ENCODE results near the gene IL4I1. TPM values are rescaled to one million over a fixed set of nuclear protein-coding genes. Genes with fewer than 3 reads are reported as not detected.

The IL4I1 gene
- total and polyA plus RNA-seq, 2 experiments from 2014 or later: not detected

DNA sequence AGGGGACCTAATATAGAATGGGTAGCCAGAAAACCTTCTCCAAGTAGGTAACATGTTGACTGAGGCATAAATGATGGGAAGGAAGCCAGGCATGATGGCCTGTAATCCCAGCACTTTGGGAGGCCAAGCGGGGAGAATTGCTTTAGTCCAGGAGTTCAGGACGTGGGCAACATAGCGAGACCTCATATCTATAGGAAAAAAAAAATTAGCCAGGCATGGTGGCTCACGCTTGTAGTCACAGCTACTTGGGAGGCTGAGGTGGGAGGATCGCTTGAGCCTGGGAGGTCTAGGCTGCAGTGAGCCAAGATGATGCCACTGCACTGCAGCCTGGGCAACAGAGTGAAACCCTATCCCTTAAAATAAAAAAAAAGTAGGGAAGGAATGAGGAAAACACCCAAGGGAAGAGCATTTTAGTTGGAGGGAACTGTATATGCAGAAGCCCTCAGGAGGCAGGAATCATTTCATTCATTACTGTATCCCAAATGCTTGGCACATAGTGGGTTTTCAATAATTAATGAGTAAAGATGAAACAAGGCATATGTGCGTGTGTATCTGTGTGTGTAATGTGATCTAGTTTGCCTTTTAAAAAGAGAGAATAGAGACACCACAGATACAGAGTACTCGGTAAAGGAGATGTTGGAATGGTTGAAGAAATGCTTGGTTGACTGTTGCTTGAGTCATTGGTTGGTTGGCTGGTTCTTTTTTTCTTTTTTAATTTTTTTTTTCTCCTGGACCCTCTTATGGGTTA lies 34.8 kb upstream of the IL4I1 start:
- DNase-seq (ENCODE audit: low read depth in 1 of 2, low spot score in 1 of 2): no peak
- Histone ChIP-seq H3K4me3 (no peak overlapping the region), H3K27ac (no peak overlapping the region), H3K9me3 (ENCODE audit: low read depth) (no peaks in the 10 kb centered on the region), H3K27me3 (no peaks in the 10 kb centered on the region), H3K36me3 (no peaks in the 10 kb centered on the region), H3K4me1 (ENCODE audit: low read depth) (peaks cover 3% of the 10 kb centered on the region)
- TF ChIP-seq CTCF (IDR thresholded peaks at IDR 0.05; ENCODE audit: low read depth, low read length): no peak

- peak in 1 of 2 donors; percentile 27 for DNase-seq (ENCODE audit: low read depth in 1 of 2, low spot score in 1 of 2)
- H3K36me3 ChIP-seq: no peaks in the 10 kb centered on the region
- H3K4me1 ChIP-seq (ENCODE audit: low read depth): peaks cover 3% of the 10 kb centered on the region
- H3K27me3 ChIP-seq: no peaks in the 10 kb centered on the region
- H3K27ac ChIP-seq: no peak overlapping the region
- no peak for TF ChIP-seq CTCF (IDR thresholded peaks at IDR 0.05; ENCODE audit: low read depth, low read length)
- H3K9me3 ChIP-seq (ENCODE audit: low read depth): no peaks in the 10 kb centered on the region
- peak overlapping the region; percentile 63 for H3K4me3 ChIP-seq
Observed at GRCh38 chr19:49930483-49931011, 33.9 kb upstream of the IL4I1 start.

GRCh38 chr19:49929611-49930482 lies 33.2 kb upstream of the IL4I1 start:
- H3K27me3 ChIP-seq: no peaks in the 10 kb centered on the region
- peak overlapping the region; percentile 63 for H3K4me3 ChIP-seq
- TF ChIP-seq CTCF (IDR thresholded peaks at IDR 0.05; ENCODE audit: low read depth, low read length): no peak
- no peaks in the 10 kb centered on the region for H3K9me3 ChIP-seq (ENCODE audit: low read depth)
- no peaks in the 10 kb centered on the region for H3K36me3 ChIP-seq
- H3K27ac ChIP-seq: peak overlapping the region; percentile 94
- peak; percentile 98 for DNase-seq (ENCODE audit: low read depth in 1 of 2, low spot score in 1 of 2)
- H3K4me1 ChIP-seq (ENCODE audit: low read depth): peaks cover 3% of the 10 kb centered on the region

DNA sequence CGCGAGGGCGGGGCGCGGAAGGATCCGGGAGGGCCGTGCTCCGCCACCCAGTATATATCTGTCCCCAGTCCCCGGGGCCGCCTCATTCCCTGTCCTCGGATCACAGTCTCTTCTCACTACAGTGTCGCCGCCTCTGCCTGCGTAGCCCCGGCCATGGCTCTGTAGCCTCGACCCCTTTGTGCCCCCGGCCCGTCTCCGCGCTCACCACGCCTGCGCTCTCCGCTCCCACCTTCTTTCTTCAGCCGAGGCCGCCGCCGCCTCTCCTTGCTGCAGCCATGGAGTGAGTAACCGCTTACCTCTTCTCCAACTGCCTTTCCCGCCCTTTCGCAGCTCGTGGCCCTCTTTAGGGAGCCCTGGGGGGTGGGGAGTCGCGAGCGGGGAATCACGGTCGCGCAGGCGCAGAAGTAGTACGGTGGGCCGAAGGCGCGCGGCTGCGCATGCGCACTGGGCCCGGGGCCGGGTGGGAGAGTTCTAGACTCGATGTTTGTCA lies 32.5 kb upstream of the IL4I1 start, which contains the start of the genes ATF5 and NUP62:
TSS of gene ATF5 (plus strand) at position 85 of the 490 bp plus-strand sequence. CDS start 1,646 bp downstream, outside the sequence.
TSS of gene NUP62 (minus strand) at position 384 of the 490 bp plus-strand sequence. CDS start 19,697 bp downstream, outside the sequence.
- peak; percentile 87 to 90 for DNase-seq (ENCODE audit: low read depth in 1 of 2, low spot score in 1 of 2)
- Histone ChIP-seq H3K9me3 (ENCODE audit: low read depth) (no peaks in the 10 kb centered on the region), H3K4me1 (ENCODE audit: low read depth) (peaks cover 3% of the 10 kb centered on the region), H3K4me3 (peak within 1 kb of the TSS; percentile 63), H3K36me3 (peaks cover 2% of the 10 kb centered on the region), H3K27ac (peak within 1 kb of the TSS; percentile 94), H3K27me3 (no peaks in the 10 kb centered on the region)
- no peak for TF ChIP-seq CTCF (IDR thresholded peaks at IDR 0.05; ENCODE audit: low read depth, low read length)

GRCh38 chr19:49927526-49928264 lies 31.0 kb upstream of the IL4I1 start:
- Histone ChIP-seq H3K4me1 (ENCODE audit: low read depth) (peaks cover 3% of the 10 kb centered on the region), H3K36me3 (peaks cover 6% of the 10 kb centered on the region), H3K4me3 (no peak overlapping the region), H3K27ac (no peak overlapping the region), H3K27me3 (no peaks in the 10 kb centered on the region), H3K9me3 (ENCODE audit: low read depth) (no peaks in the 10 kb centered on the region)
- no peak for TF ChIP-seq CTCF (IDR thresholded peaks at IDR 0.05; ENCODE audit: low read depth, low read length)
- DNase-seq (ENCODE audit: low read depth in 1 of 2, low spot score in 1 of 2): no peak
